Neutrophil (primary cell): ENCODE measurements around the gene TSFM.

Experiments
- H3K27ac ChIP-seq: fragments of 200-600 bp; sonication (generic); 2 replicates; pipeline ENCODE4 v1.5.1; 2016; ENCODE audit warnings: mild to moderate bottlenecking, moderate library complexity
- H3K27me3 ChIP-seq: fragments of 200-600 bp; sonication (generic); 2 replicates; pipeline ENCODE4 v1.6.0; 2016; ENCODE audit warnings: mild to moderate bottlenecking
- H3K36me3 ChIP-seq: fragments of 200-600 bp; sonication (generic); 2 replicates; pipeline ENCODE4 v1.5.1; 2017
- H3K4me1 ChIP-seq, 2 experiments: fragments of 200-600 bp in 1 of 2; sonication (generic) in 1 of 2; 1 replicate in 1 of 2; 2 replicates in 1 of 2; pipeline versions ENCODE4 v1.5.1 to v1.6.1; 2013 to 2016; ENCODE audit warnings: low read depth in 1 of 2, low read length in 1 of 2, mild to moderate bottlenecking in 1 of 2, moderate library complexity in 1 of 2; ENCODE audit not compliant: control insufficient read depth in 1 of 2, insufficient read depth in 1 of 2
- H3K4me3 ChIP-seq, 2 experiments: fragments of 200-600 bp in 1 of 2; sonication (generic) in 1 of 2; 1 replicate in 1 of 2; 2 replicates in 1 of 2; pipeline ENCODE4 v1.5.1; 2013 to 2016; ENCODE audit warnings: low read depth in 1 of 2, low read length in 1 of 2, mild to moderate bottlenecking in 1 of 2, moderate library complexity in 1 of 2
- H3K9me3 ChIP-seq: fragments of 200-600 bp; sonication (generic); 2 replicates; pipeline ENCODE4 v1.5.1; 2016
- CTCF ChIP-seq: fragments of 200-600 bp; sonication (generic); IDR thresholded peaks from 2 replicates; pipeline ENCODE4 v1.5.1; 2016; ENCODE audit warnings: antibody characterized with exemption

The TSFM gene

GRCh38 chr12:57797933-57798332, 15.3 kb downstream of the TSFM start:
- Histone ChIP-seq H3K27me3 (no peaks in the 10 kb centered on the region), H3K9me3 (no peaks in the 10 kb centered on the region), H3K27ac (peak overlapping the region; percentile 63), H3K4me3 (no peak overlapping the region), H3K4me1 (peaks cover 7 to 8% of the 10 kb centered on the region in 2 experiments), H3K36me3 (peaks cover 81% of the 10 kb centered on the region)
- TF ChIP-seq CTCF: no peak

- Histone ChIP-seq H3K9me3 (no peaks in the 10 kb centered on the region), H3K4me1 (peaks cover 7 to 8% of the 10 kb centered on the region in 2 experiments), H3K27ac (no peak overlapping the region), H3K36me3 (peaks cover 76% of the 10 kb centered on the region), H3K4me3 (no peak overlapping the region), H3K27me3 (no peaks in the 10 kb centered on the region)
- no peak for TF ChIP-seq CTCF
Observed at GRCh38 chr12:57800965-57801364, 18.4 kb downstream of the TSFM start.

GRCh38 chr12:57802607-57803006, 20.0 kb downstream of the TSFM start:
- H3K27ac ChIP-seq: no peak overlapping the region
- H3K4me1 ChIP-seq: peaks cover 5 to 7% of the 10 kb centered on the region in 2 experiments
- TF ChIP-seq CTCF: no peak
- H3K27me3 ChIP-seq: no peaks in the 10 kb centered on the region
- no peak overlapping the region for H3K4me3 ChIP-seq
- peaks cover 78% of the 10 kb centered on the region for H3K36me3 ChIP-seq
- no peaks in the 10 kb centered on the region for H3K9me3 ChIP-seq

- H3K4me1 ChIP-seq: no peaks in the 10 kb centered on the region
- no peak overlapping the region for H3K4me3 ChIP-seq
- H3K9me3 ChIP-seq: no peaks in the 10 kb centered on the region
- H3K36me3 ChIP-seq: peaks cover 86% of the 10 kb centered on the region
- no peak overlapping the region for H3K27ac ChIP-seq
- peak; percentile 23 for TF ChIP-seq CTCF
- H3K27me3 ChIP-seq: no peaks in the 10 kb centered on the region
Observed at GRCh38 chr12:57803319-57803893, 20.8 kb downstream of the TSFM start.

GRCh38 chr12:57806677-57807076, 24.1 kb downstream of the TSFM start:
- no peak overlapping the region for H3K27ac ChIP-seq
- peaks cover 80% of the 10 kb centered on the region for H3K36me3 ChIP-seq
- H3K27me3 ChIP-seq: no peaks in the 10 kb centered on the region
- H3K9me3 ChIP-seq: no peaks in the 10 kb centered on the region
- no peak for TF ChIP-seq CTCF
- no peak overlapping the region for H3K4me3 ChIP-seq
- H3K4me1 ChIP-seq: no peaks in the 10 kb centered on the region
